H1 (cell line): ENCODE results near the gene ACACB. TPM values are rescaled to one million over a fixed set of nuclear protein-coding genes. Genes with fewer than 3 reads are reported as not detected.

ENCODE experiments used
- CHD2 ChIP-seq: IDR thresholded peaks from 2 replicates; pipeline ENCODE4 v1.6.1; 2012; ENCODE audit warnings: low read length, improper control_type of control experiment
- CHD7 ChIP-seq: fragments of 300-600 bp; sonication (generic); IDR thresholded peaks from 2 replicates; pipeline ENCODE4 v1.7.1; 2012; ENCODE audit warnings: low read length, moderate library complexity, mild to moderate bottlenecking, inconsistent platforms; ENCODE audit not compliant: insufficient replicate concordance
- EP300 ChIP-seq, 2 experiments: IDR thresholded peaks; 1 replicate in 1 of 2; 2 replicates in 1 of 2; pipeline ENCODE4 v1.6.1; 2011 to 2012; ENCODE audit warnings: low read depth in 2 of 2, low read length in 2 of 2, mild to moderate bottlenecking in 2 of 2, borderline replicate concordance in 1 of 2, inconsistent platforms in 1 of 2, moderate library complexity in 1 of 2
- GTF2F1 ChIP-seq: IDR thresholded peaks from 2 replicates; pipeline ENCODE4 v1.6.1; 2012; ENCODE audit warnings: low read depth, low read length, improper control_type of control experiment, borderline replicate concordance
- HDAC2 ChIP-seq, 2 experiments: fragments of 300-600 bp in 1 of 2; sonication (generic) in 1 of 2; IDR thresholded peaks; 2 replicates each; pipeline ENCODE4 v1.6.1; 2011 to 2012; ENCODE audit warnings: low read depth in 2 of 2, low read length in 2 of 2, mild to moderate bottlenecking in 2 of 2, moderate library complexity in 2 of 2, borderline replicate concordance in 1 of 2, inconsistent platforms in 1 of 2
- KDM4A ChIP-seq: IDR thresholded peaks from one replicate; pipeline ENCODE4 v1.7.1; 2012; ENCODE audit warnings: low read depth, mild to moderate bottlenecking, moderate library complexity, low read length, inconsistent platforms; ENCODE audit not compliant: severe bottlenecking
- polyA plus RNA-seq, 7 experiments: library from polyadenylated mRNA; depleted of rRNA in 3 of 7; stranded (reverse) in 5 of 7; unstranded in 2 of 7; fragments of >200 nt in 5 of 7; fragments of 200-250 nt in 2 of 7; gene quantifications; 1 replicate in 5 of 7; 2 replicates in 1 of 7; 4 replicates in 1 of 7; pipeline versions ENCODE4 v1.2.1 to v1.2.3, GENCODE V29; 2011 to 2013; ENCODE audit warnings: missing spikeins in 2 of 7, mixed read lengths in 2 of 7
- total RNA-seq: library from RNA; stranded (reverse); fragmentation: NEBNext Ultra II Directional; extraction: Animal tissue kit (Norgen Biotek cat#: 25700); gene quantifications from 2 replicates; pipeline ENCODE4 v1.2.1, GENCODE V29; 2021

The ACACB gene
- total and polyA plus RNA-seq, 2 of the 8 experiments (the other 6 are each of a cell fraction or from before 2014, with no cell fraction given) = 5.8 to 15.3 TPM

GRCh38 chr12:109193896-109194295 lies 77.5 kb downstream of the ACACB start (continued):
- TF ChIP-seq CHD7 (no peak), EP300 (IDR thresholded peaks at IDR 0.05; ENCODE audit: borderline replicate concordance in 1 of 2, low read depth in 2 of 2, low read length in 2 of 2) (no peak), GTF2F1 (no peak), CHD2 (no peak), KDM4A (no peak), HDAC2 (IDR thresholded peaks at IDR 0.05; ENCODE audit: borderline replicate concordance in 1 of 2, low read depth in 2 of 2, low read length in 2 of 2) (no peak)
